Activated CD8-positive, alpha-beta memory T cell treated with anti-CD3 and anti-CD28 coated beads, Interleukin-2, amount 50 U/mL, for 24 hours (primary cell): Measurements from ENCODE around the gene EP400.

Experiments
- DNase-seq: peaks from one replicate; pipeline ENCODE4 v3.0.0-alpha.2; 2020; ENCODE audit errors: extremely low read depth

Gene EP400

GRCh38 chr12:131986910-131987309 lies 37.2 kb downstream of the EP400 start:
- no peak for DNase-seq

- DNase-seq = no peak
Measured at GRCh38 chr12:131987552-131987951, 37.8 kb downstream of the EP400 start.

GRCh38 chr12:131988054-131988796 lies 38.5 kb downstream of the EP400 start:
- DNase-seq = no peak

GRCh38 chr12:131989021-131989420 lies 39.3 kb downstream of the EP400 start:
- no peak for DNase-seq

GRCh38 chr12:131990066-131990979 lies 40.6 kb downstream of the EP400 start:
- DNase-seq = no peak

- DNase-seq = no peak
Measured at GRCh38 chr12:131990980-131991305, 41.2 kb downstream of the EP400 start.

- no peak for DNase-seq
Measured at GRCh38 chr12:131991816-131992430, 42.2 kb downstream of the EP400 start.

GRCh38 chr12:131994589-131994988 lies 44.8 kb downstream of the EP400 start:
- no peak for DNase-seq

GRCh38 chr12:132000286-132000872 lies 50.6 kb downstream of the EP400 start:
- no peak for DNase-seq

- DNase-seq = no peak
Measured at GRCh38 chr12:132003846-132004245, 54.1 kb downstream of the EP400 start.

- DNase-seq = no peak
Measured at GRCh38 chr12:132004946-132005345, 55.2 kb downstream of the EP400 start.

- DNase-seq = no peak
Measured at GRCh38 chr12:132006056-132006680, 56.4 kb downstream of the EP400 start.

- no peak for DNase-seq
Measured at GRCh38 chr12:132007041-132007440, 57.3 kb downstream of the EP400 start.

GRCh38 chr12:132009336-132009859 lies 59.7 kb downstream of the EP400 start:
- DNase-seq = no peak

GRCh38 chr12:132012919-132013568 lies 63.3 kb downstream of the EP400 start:
- DNase-seq = no peak

GRCh38 chr12:132014092-132014914 lies 64.6 kb downstream of the EP400 start:
- DNase-seq = no peak

- DNase-seq = no peak
Measured at GRCh38 chr12:132014915-132015280, 65.2 kb downstream of the EP400 start.

GRCh38 chr12:132015686-132016430 lies 66.1 kb downstream of the EP400 start:
- DNase-seq = no peak

GRCh38 chr12:132018193-132018916 lies 68.6 kb downstream of the EP400 start:
- no peak for DNase-seq
